GM12801 (cell line): ENCODE measurements around the gene NNAT.

Experiments used
- CTCF ChIP-seq: IDR thresholded peaks from one replicate; pipeline ENCODE4 v1.5.1; 2011; ENCODE audit warnings: control low read depth; ENCODE audit not compliant: insufficient read length; ENCODE audit errors: extremely low read depth

NNAT gene

GRCh38 chr20:37541326-37541725, 20.3 kb downstream of the NNAT start:
- TF ChIP-seq CTCF, result no peak

GRCh38 chr20:37542281-37542680, 21.2 kb downstream of the NNAT start:
- no peak for TF ChIP-seq CTCF

DNA sequence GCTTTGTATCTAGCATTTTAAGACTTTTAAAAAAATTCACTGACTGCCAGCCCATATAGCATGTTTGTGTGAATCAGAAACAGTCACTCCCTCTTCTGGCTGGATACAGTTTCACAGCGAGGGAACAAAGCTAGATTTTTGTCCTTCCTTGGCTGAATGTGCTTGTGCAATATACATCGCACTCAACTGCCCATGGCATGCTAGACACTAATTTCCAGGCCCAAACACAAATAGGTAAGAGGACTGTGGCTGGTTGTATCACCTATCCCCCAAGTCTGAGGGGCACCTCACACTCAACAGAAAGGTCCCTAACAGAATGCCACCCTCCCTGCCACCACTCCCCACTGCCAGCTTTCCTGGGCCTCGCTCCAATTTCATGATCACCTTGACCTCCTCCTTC, 22.8 kb downstream of the NNAT start:
- TF ChIP-seq CTCF, result no peak

DNA sequence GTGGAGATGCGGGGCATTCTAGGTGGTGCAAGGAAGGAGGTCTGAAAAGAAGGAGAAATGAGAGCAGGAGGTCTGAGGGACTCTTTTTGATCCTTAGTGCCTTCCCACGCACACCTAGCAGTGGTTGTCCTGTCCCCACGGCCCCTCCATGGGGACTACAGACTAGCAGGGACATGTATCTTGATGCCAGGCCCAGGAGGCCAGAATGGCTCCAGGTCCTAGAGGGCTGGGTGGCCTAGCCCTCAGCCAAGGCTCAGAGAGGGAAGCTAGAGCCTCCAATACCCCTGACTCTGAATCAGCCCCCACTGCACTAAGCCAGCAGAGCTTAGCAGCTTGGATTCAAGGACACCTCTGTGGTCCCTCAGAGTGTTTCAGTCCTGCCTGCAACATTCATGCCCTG, 23.3 kb downstream of the NNAT start:
- no peak for TF ChIP-seq CTCF

DNA sequence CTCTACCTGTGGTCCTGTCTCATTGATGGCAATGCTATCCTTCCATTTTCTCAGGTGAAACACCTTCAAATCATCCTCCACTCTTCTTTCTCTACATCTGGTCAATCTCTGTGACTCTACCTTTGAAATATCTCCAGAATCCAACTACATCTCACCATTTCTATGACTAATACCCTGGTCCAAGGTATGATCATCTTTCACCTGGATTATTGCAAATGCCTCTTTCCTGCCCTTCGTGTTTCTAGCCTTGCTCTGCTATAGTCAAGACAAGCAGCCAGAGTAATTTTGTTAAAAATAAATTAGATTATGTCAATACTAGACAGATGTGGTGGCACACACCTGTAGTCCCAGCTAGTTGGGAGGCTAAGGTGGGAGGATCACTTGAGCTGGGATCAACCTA, 24.5 kb downstream of the NNAT start:
- no peak for TF ChIP-seq CTCF

GRCh38 chr20:37547912-37548311, 26.9 kb downstream of the NNAT start:
- TF ChIP-seq CTCF, result no peak

GRCh38 chr20:37552415-37552814, 31.4 kb downstream of the NNAT start:
- TF ChIP-seq CTCF, result no peak

GRCh38 chr20:37556538-37556937, 35.5 kb downstream of the NNAT start:
- no peak for TF ChIP-seq CTCF
